Muscle of leg (tissue), 11 donors: Measurements from ENCODE around the gene BCKDK. TPM values are rescaled to one million over a fixed set of nuclear protein-coding genes. Genes with fewer than 3 reads are reported as not detected.
A peak's percentile ranks its signal among the peaks of the same experiment; 100 is the strongest.
"Not testable (repeated sequence)": the region's sequence is repeated elsewhere in the genome, so short reads cannot be mapped to it uniquely, and the experiment has no call there.

Experiments used
- DNase-seq: peaks from one replicate; pipeline ENCODE4 v3.0.0; 2013
- H3K27ac ChIP-seq: one replicate; pipeline ENCODE4 v1.5.1; 2013; ENCODE audit warnings: mild to moderate bottlenecking, low read length, control low read depth
- H3K27me3 ChIP-seq: one replicate; pipeline ENCODE4 v1.6.1; 2013; ENCODE audit warnings: low read length; ENCODE audit not compliant: control insufficient read depth, insufficient read depth
- H3K36me3 ChIP-seq: one replicate; pipeline ENCODE4 v1.6.1; 2013; ENCODE audit warnings: low read length; ENCODE audit not compliant: control insufficient read depth, insufficient read depth
- H3K4me1 ChIP-seq: one replicate; pipeline ENCODE4 v1.6.1; 2013; ENCODE audit warnings: low read length; ENCODE audit not compliant: control insufficient read depth, insufficient read depth
- H3K4me3 ChIP-seq: one replicate; pipeline ENCODE4 v1.5.1; 2013; ENCODE audit warnings: low read length, control low read depth
- H3K9me3 ChIP-seq: replicated peaks from 2 replicates; pipeline ENCODE4 v1.6.1; 2013; ENCODE audit warnings: low read depth, low read length; ENCODE audit not compliant: control insufficient read depth
- WGBS: methylation state at CpG from one replicate; pipeline ENCODE4 v1.1.5; 2013; ENCODE audit warnings: missing lambda C conversion rate; ENCODE audit not compliant: insufficient coverage; 5-methylcytosine and 5-hydroxymethylcytosine counted together
- polyA plus RNA-seq, 8 donors: library from polyadenylated mRNA; unstranded; fragments of 120-200 nt; gene quantifications; one replicate each; pipeline versions ENCODE4 v1.2.1 to v1.2.3, GENCODE V29; 2013; ENCODE audit warnings: inconsistent platforms in 1 of 8, low replicate concordance in 1 of 8; ENCODE audit not compliant: insufficient read length in 8 of 8, insufficient read depth in 1 of 8
- total RNA-seq: library from RNA; stranded (reverse); fragments of 120-200 nt; gene quantifications from one replicate; pipeline ENCODE4 v1.2.4, GENCODE V29; 2013

Gene BCKDK
- total and polyA plus RNA-seq, 9 donors = 12.7 to 33.3 (median 29.3) TPM

DNA sequence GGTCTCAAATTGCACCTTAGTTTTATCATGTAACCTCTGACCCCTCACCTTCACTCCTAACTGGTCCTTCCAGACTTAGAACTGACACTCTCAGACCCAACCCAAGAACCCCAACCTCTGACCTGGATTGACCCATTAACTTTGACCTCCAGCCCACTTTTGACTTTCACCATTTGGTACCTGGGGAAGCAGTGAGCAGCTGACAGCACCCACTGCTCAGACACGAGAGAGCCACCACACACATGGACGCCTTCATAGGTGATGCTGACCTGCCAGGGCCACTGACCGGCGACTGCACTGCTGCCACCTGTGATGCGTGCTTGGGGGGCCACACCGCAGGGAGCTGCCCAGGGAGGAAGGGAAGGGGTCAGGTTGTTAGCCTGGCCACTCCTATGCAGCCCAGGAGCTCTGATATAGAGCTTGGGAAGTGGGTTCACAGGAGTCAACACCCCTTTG is 24.9 kb downstream of the BCKDK start:
- Histone ChIP-seq H3K36me3 (peaks cover 48% of the 10 kb centered on the region), H3K9me3 (no peaks in the 10 kb centered on the region), H3K4me3 (no peak overlapping the region), H3K27ac (no peak overlapping the region), H3K27me3 (peaks cover 2% of the 10 kb centered on the region), H3K4me1 (peaks cover 16% of the 10 kb centered on the region)
- DNase-seq = peak; percentile 6
- WGBS = no CpG with 5 or more reads among the region's 6 CpGs

DNA sequence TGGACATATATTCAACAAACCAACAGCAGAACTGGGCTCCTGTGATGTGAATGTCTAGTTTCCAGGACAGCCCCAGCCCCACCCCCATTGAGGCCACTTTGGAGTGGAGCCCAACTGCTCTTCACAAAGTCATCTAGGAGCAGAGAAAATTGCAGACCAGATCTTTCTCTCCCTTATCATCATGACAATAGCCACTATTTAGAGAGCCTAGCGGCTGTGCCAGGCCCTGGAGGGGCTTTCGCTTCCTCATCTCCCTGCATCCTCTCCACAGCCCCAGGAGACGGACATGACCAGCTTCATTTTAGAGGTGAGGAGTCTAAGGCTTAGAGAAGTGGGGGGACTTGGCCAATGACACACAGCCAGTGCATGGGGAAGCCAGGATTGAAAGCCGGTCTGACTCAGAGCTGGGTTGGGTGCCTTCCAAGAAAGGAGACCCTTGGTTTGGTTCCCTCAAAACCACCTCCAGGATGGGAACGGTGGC is 25.9 kb downstream of the BCKDK start:
- DNase-seq = peak; percentile 27
- 43% methylated on average over 3 of the region's 5 CpGs for WGBS
- peaks cover 23% of the 10 kb centered on the region for H3K4me1 ChIP-seq

DNA sequence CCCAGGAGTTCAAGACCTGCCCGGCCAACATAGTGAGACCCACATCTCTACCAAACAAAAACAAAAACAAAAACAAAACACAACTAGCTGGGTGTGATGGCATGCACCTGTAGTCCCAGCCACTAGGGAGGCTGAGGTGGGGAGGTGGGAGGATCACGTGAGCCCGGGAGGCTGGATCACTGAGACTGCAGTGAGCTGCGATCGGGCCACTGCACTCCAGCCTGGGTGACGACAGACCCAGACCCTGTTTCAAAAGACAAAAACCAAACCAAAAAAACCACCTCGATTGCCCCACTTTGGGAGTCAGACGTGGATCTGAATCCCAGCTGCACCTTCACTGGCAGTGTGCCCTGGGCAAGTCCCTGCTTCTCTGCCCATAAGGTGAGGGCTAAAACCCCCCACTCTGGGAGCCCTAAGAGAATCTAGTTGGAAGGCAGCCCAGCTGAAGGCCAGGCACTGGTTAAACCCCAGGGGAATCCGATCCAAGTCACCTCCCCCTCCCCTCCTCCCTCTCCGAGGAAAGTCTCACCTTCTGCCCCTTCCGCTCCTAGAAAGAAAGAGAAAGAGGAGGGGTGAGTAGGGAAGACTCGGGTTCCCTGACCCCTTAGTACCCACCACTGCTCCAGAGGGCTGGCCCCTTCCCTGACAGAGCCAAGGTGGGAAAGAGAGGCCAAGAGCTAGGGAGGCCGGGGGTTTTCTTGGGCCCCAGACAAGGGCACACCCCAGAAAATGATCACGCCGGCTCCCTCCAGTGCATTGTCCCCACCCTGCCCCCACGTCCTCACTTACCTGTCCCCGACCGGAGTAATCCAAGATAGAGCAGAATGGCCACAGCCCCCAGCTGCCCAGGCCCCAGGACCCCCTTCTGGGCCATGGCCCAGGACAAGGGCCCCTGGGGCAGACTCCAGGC is 26.7 kb downstream of the BCKDK start:
- no peak overlapping the region for H3K4me3 ChIP-seq
- H3K36me3 ChIP-seq = peaks cover 32% of the 10 kb centered on the region
- no peak overlapping the region for H3K27ac ChIP-seq
- peaks cover 2% of the 10 kb centered on the region for H3K27me3 ChIP-seq
- peaks cover 23% of the 10 kb centered on the region for H3K4me1 ChIP-seq
- 20% methylated on average over 1 of the region's 18 CpGs for WGBS
- peak; percentile 30 for DNase-seq
- H3K9me3 ChIP-seq = no peaks in the 10 kb centered on the region

More for the DNA sequence above, 25.9 kb downstream of the BCKDK start:
- peaks cover 39% of the 10 kb centered on the region for H3K36me3 ChIP-seq
- H3K27ac ChIP-seq = no peak overlapping the region
- peaks cover 2% of the 10 kb centered on the region for H3K27me3 ChIP-seq
- H3K9me3 ChIP-seq = no peaks in the 10 kb centered on the region
- H3K4me3 ChIP-seq = no peak overlapping the region

DNA sequence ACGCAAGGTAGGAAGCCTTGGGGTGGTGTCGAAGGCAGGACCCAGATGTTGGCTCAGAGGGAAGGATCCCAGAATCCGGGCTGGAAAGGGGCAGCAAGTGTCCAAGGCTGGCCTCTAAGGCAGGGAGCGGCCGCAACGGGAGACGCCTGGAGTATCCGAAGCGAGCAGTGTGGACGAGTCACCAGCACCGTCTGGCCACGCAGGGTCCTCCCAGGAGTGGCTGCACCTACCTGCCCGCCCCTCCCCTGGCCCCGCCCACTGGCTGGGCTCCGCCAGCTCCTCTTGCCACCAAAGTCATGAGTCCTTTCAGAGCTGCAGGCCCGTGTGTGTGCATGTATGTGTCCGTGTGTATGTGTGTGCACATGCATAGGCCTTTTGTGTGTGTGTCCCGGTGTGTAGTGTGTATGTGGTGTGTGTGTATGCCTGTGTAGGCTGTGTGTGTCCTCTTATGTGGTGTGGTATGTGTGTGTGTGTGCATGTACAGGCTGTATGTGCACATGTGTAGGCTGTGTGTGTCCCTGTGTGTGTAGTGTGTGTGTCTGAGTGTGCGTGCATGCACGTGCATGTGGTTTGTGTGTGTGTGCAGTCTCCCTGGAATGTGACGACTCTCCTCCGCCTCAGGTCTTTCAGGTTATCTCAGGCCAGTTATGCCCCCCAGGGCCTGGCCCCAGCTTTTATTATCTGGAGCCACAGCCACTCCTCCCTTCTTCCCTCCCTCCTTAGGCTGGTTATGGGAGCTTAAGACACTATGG is 27.5 kb downstream of the BCKDK start, which contains the start of gene PRSS8:
Gene PRSS8, minus strand, starts transcription at position 193 of the 752 bp plus-strand sequence. CDS start 229 bp downstream, outside the sequence.
- Histone ChIP-seq H3K4me1 (peaks cover 25% of the 10 kb centered on the region), H3K4me3 (no peak within 1 kb of the TSS), H3K27me3 (peaks cover 2% of the 10 kb centered on the region), H3K9me3 (no peaks in the 10 kb centered on the region), H3K36me3 (peaks cover 23% of the 10 kb centered on the region), H3K27ac (no peak within 1 kb of the TSS)
- 20% methylated on average over 18 of the region's 22 CpGs for WGBS
- peak; percentile 4 for DNase-seq

DNA sequence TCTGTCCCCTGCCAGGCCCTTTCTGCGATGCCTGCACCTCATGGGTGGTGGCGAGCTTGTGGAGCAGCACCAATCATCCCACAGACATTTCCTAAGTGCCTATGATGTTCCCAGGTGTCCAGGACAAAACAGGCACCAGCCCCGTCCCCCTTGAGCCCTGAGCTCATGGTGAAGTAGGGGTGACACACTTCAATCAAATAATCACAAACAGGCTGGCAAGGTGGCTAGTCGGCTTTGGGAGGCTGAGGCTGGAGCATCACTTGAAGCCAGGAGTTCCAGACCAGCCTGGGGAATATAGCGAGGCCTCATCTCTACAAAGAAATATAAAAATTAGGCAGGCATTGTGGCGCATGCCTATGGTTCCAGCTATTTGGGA is 28.1 kb downstream of the BCKDK start:
- Histone ChIP-seq H3K36me3 (peaks cover 18% of the 10 kb centered on the region), H3K27me3 (peaks cover 2% of the 10 kb centered on the region), H3K9me3 (no peaks in the 10 kb centered on the region), H3K27ac (no peak overlapping the region), H3K4me3 (no peak overlapping the region), H3K4me1 (peaks cover 31% of the 10 kb centered on the region)
- no CpG with 5 or more reads among the region's 6 CpGs for WGBS
- no peak for DNase-seq

DNA sequence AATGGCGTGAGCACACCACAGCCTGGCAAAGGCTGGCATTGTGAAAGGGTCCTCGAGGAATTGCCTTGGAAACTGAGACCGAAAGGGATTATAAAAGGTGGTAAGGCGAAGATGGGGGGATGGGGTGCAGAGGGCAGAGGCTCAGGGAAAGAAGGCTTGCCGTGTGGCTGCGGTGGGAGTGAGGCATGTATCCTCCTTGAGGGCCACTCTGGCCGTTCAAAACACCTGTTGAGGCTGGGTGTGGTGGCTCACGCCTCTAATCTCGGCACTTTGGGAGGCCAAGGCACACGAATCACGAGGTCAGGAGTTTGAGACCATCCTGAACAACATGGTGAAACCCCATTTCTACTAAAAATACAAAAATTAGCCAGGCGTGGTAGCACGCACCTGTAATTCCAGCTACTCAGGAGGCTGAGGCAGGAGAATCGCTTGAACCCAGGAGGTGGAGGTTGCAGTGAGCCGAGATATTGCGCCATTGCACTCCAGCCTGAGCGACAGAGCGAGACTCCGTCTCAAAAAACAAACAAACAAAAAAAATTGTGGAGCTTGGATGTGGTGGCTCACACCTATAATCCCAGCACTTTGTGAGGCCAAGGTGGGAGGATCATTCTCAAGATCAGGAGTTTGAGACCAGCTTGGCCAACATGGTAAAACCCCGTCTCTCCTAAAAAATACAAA is 28.8 kb downstream of the BCKDK start:
- Histone ChIP-seq H3K36me3 (peaks cover 11% of the 10 kb centered on the region), H3K4me1 (peaks cover 37% of the 10 kb centered on the region)
- 88% methylated on average over 11 of the region's 20 CpGs for WGBS
- not testable (repeated sequence) for H3K27me3 ChIP-seq, H3K4me3 ChIP-seq, DNase-seq, H3K9me3 ChIP-seq, H3K27ac ChIP-seq

DNA sequence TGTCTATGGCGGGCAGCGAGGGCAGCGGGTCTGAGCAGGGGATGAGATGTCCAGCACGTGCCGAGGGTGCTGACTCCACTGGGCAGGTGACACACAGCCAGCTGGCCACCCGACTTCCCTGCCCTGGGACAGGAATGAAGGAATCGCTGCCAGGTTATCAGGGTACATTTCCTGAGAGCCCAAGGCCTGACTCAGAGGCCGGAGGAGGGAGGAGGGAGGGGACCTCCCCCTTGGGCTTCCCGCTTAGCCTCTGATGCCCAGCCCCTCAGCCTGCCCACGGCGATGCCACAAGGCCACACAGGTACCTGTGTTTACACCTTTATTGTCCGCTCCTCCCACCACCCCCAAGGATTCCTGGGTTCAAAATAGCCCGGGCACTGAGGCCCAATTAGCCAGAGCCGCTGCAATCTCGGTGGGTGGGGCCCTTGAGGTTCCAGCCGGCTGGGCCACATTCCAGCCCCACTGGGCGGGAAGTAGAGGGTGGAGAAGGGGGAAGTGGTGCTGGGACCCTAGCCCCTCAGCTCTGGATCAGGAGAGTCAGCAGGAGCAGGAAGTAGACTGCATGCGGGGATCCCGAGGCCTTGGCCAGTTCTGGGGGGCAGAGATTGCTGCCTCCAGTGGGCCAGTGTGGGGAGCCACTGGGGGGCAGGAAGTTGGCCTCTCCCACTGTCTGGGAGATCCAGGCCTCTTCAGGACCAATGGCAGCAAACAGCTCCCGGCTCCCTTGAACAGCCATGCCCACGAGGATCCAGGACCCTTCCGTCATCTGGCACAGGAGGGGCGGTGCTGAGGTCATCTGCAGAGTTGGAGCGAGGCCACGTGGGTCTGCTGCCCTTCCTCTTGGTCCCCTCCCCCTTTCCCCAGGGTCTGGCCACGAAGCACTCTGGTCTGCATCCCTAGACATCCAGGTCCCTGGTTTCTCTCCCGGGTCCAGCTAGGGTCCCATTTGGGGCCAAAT is 30.7 kb downstream of the BCKDK start:
- Histone ChIP-seq H3K9me3 (no peaks in the 10 kb centered on the region), H3K27me3 (peaks cover 2% of the 10 kb centered on the region), H3K27ac (no peak overlapping the region), H3K36me3 (no peaks in the 10 kb centered on the region), H3K4me1 (peaks cover 40% of the 10 kb centered on the region), H3K4me3 (no peak overlapping the region)
- WGBS = 49% methylated on average over 23 of the region's 27 CpGs
- no peak for DNase-seq

DNA sequence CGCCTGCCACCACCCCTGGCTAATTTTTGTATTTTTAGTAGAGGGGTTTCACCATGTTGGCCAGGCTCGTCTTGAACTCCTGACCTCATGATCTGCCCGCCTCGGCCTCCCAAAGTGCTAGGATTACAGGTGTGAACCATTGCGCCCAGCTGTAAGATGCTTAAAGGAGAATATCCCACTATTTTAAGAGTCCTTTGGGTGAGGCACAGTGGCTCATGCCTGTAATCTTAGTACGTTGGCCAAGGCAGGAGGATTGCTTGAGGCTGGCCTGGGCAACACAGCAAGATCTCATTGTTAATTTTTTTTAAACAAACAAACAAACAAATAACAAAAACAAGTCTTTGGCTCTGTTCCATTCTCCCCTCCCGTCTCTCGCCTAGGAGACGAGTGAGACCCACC is 32.9 kb downstream of the BCKDK start:
- not testable (repeated sequence) for H3K36me3 ChIP-seq, H3K27me3 ChIP-seq, DNase-seq, H3K9me3 ChIP-seq, H3K4me3 ChIP-seq
- WGBS = 52% methylated on average over 3 of the region's 9 CpGs
- Histone ChIP-seq H3K27ac (peak overlapping the region; percentile 93), H3K4me1 (peaks cover 26% of the 10 kb centered on the region)

DNA sequence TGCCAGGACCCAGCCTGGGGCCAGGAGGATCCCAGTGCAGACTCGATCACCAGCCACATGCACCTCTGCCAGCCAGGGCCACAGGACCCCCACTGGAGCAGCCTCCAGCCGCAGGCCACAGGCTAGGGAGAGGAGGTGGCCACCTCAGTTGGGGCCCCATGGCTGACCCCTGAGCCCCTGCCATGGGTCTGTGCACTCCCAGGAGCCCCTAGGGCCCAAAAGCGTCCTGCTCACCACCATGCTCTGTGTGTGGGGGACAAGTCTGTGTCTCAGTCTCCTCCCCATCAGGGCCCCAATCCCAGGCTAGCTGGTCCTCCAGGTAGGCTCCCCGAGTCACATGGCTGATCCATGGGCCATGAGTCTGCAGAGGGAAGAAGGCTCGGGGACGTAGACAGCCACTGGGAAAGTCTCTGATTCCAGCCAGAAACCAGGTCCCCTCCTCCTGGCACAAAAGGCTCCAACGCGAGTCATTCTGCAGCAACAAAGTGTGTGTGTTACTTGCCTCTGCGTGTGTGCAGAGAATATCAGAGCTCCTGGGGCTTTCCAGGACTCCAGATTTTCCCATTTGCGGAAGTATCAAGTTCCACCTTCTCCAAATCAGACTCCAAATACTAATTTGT is 33.4 kb downstream of the BCKDK start:
- Histone ChIP-seq H3K27ac (peak overlapping the region; percentile 93), H3K27me3 (peaks cover 11% of the 10 kb centered on the region), H3K4me1 (peaks cover 26% of the 10 kb centered on the region), H3K4me3 (peak overlapping the region; percentile 39), H3K36me3 (no peaks in the 10 kb centered on the region), H3K9me3 (no peaks in the 10 kb centered on the region)
- peak; percentile 92 for DNase-seq
- 22% methylated on average over 7 of the region's 10 CpGs for WGBS
